GM12875 (cell line): ENCODE measurements around the gene CDKN1C.
A peak's percentile ranks its signal among the peaks of the same experiment; 100 is the strongest.

Experiments used
- H3K4me3 ChIP-seq: one replicate; pipeline ENCODE4 v1.5.1; 2011; ENCODE audit warnings: low read depth, low read length, control low read depth
- TF ChIP-seq, protein P1 (sequence below): IDR thresholded peaks from 2 replicates; pipeline ENCODE4 v1.5.1; 2011; ENCODE audit warnings: low read depth, mild to moderate bottlenecking, control low read depth, inconsistent platforms, low read length, moderate library complexity, borderline replicate concordance; ENCODE audit not compliant: insufficient read depth

CDKN1C gene

DNA sequence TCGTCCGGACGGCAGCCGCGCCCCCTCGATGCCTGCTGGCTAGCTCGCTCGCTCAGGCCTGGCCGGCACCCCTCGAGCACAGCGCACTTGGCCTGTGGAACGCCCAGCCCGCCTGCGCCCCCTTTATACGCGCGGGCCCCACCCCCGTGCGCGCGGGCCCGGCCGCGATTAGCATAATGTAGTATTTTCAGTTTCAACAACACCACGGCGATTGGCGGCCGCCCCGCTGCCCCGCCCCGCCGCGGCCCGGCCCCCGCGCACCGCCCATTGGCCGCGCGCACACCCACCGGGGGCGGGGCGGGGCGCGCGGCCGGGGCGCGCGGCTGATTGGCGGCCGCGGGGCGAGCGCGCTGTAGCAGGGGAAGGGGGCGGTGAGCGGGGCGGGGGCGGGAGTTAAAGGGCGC, at the start of gene CDKN1C:
Gene CDKN1C, minus strand, starts transcription at position 98 of the 404 bp plus-strand sequence. CDS start 319 bp downstream, outside the sequence.
- H3K4me3 ChIP-seq = peak within 1 kb of the TSS; percentile 55
- TF ChIP-seq, protein P1, sequence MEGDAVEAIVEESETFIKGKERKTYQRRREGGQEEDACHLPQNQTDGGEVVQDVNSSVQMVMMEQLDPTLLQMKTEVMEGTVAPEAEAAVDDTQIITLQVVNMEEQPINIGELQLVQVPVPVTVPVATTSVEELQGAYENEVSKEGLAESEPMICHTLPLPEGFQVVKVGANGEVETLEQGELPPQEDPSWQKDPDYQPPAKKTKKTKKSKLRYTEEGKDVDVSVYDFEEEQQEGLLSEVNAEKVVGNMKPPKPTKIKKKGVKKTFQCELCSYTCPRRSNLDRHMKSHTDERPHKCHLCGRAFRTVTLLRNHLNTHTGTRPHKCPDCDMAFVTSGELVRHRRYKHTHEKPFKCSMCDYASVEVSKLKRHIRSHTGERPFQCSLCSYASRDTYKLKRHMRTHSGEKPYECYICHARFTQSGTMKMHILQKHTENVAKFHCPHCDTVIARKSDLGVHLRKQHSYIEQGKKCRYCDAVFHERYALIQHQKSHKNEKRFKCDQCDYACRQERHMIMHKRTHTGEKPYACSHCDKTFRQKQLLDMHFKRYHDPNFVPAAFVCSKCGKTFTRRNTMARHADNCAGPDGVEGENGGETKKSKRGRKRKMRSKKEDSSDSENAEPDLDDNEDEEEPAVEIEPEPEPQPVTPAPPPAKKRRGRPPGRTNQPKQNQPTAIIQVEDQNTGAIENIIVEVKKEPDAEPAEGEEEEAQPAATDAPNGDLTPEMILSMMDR = no peak

- TF ChIP-seq, protein P1 = no peak
- no peak overlapping the region for H3K4me3 ChIP-seq
Observed at GRCh38 chr11:2934611-2935239, 49.1 kb upstream of the CDKN1C start.

DNA sequence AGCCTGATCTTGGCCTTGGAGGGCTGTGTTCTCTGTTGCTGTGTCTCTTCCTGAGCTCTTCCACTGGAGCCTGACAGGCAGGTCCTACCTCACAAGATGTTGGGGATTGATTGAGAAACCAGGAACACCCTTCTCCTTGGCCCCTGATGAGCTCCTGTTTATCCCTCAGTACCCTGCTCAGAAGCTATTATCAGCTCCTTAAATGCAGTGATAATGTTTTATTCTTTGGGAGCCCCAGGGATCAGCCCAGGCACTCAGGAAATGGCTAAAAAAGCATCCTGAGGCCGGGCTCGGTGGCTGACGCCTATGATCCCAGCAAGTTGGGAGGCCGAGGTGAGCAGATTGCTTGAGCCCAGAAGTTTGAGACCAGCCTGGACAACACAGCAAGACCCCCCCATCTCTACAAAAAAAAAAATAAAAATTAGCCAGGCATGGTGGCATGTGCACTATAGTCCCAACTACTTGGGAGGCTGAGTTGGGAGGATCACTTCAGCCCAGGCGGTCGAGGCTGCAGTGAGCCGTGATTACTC, 48.5 kb upstream of the CDKN1C start:
- no peak overlapping the region for H3K4me3 ChIP-seq

GRCh38 chr11:2933375-2934020, 47.9 kb upstream of the CDKN1C start:
- TF ChIP-seq, protein P1 = no peak
- H3K4me3 ChIP-seq = no peak overlapping the region

More for the DNA sequence above, 48.5 kb upstream of the CDKN1C start:
- TF ChIP-seq, protein P1 = no peak

- no peak overlapping the region for H3K4me3 ChIP-seq
- TF ChIP-seq, protein P1 = no peak
Observed at GRCh38 chr11:2932850-2933251, 47.3 kb upstream of the CDKN1C start.

- H3K4me3 ChIP-seq = no peak overlapping the region
Observed at GRCh38 chr11:2931771-2932738, 46.5 kb upstream of the CDKN1C start.

More at GRCh38 chr11:2931771-2932738, 46.5 kb upstream of the CDKN1C start:
- TF ChIP-seq, protein P1 = no peak
